Skeletal muscle tissue (tissue), 4 donors: ENCODE data around the gene ESR1. TPM values are rescaled to one million over a fixed set of nuclear protein-coding genes. Genes with fewer than 3 reads are reported as not detected.

Source experiments
- H3K27ac ChIP-seq: one replicate; pipeline ENCODE4 v1.7.0; 2013; ENCODE audit warnings: mild to moderate bottlenecking, low read depth, low read length, inconsistent platforms
- H3K27me3 ChIP-seq, 3 donors: one replicate each; pipeline ENCODE4 v1.7.0; 2013; ENCODE audit warnings: low read length in 3 of 3; ENCODE audit not compliant: control insufficient read depth in 3 of 3, insufficient read depth in 3 of 3
- H3K36me3 ChIP-seq, 3 donors: one replicate each; pipeline ENCODE4 v1.7.0; 2013; ENCODE audit warnings: low read length in 3 of 3; ENCODE audit not compliant: control insufficient read depth in 3 of 3, insufficient read depth in 3 of 3
- H3K4me1 ChIP-seq, 3 donors: one replicate each; pipeline ENCODE4 v1.7.0; 2013; ENCODE audit warnings: low read length in 3 of 3, mild to moderate bottlenecking in 3 of 3; ENCODE audit not compliant: control insufficient read depth in 3 of 3, insufficient read depth in 3 of 3
- H3K4me3 ChIP-seq, 3 donors: one replicate each; pipeline ENCODE4 v1.7.0; 2013; ENCODE audit warnings: low read length in 3 of 3
- H3K9ac ChIP-seq, 3 donors: one replicate each; pipeline ENCODE4 v1.7.0; 2013; ENCODE audit warnings: low read length in 3 of 3, mild to moderate bottlenecking in 3 of 3, moderate library complexity in 2 of 3, low read depth in 1 of 3
- H3K9me3 ChIP-seq, 3 donors: one replicate each; pipeline ENCODE4 v1.7.0; 2013; ENCODE audit warnings: low read length in 3 of 3; ENCODE audit not compliant: control insufficient read depth in 3 of 3
- total RNA-seq: library from RNA; depleted of rRNA; stranded (reverse); fragments of >200 nt; gene quantifications from one replicate; pipeline ENCODE4 v1.2.3, GENCODE V29; 2014
- donor health status: Osteomylitis.

The ESR1 gene
- total RNA-seq, result 1.0 TPM

- Histone ChIP-seq H3K27ac (peak within 1 kb of the TSS; percentile 88), H3K27me3 (peaks cover 0 to 2% (median 0%) of the 10 kb centered on the region in 3 donors)
Measured at GRCh38 chr6:151807513-151808370, at the start of gene ESR1. TSS of gene ESR1 (plus strand) at chr6:151807682. CDS start at chr6:151807913, 231 bp downstream.

GRCh38 chr6:151760486-151760885 lies 47.0 kb upstream of the ESR1 start:
- Histone ChIP-seq H3K4me1 (no peaks in the 10 kb centered on the region), H3K27me3 (no peaks in the 10 kb centered on the region), H3K36me3 (no peaks in the 10 kb centered on the region), H3K4me3 (no peak overlapping the region), H3K9ac (no peak overlapping the region), H3K9me3 (no peaks in the 10 kb centered on the region), H3K27ac (no peak overlapping the region)

More at GRCh38 chr6:151807513-151808370, at the start of gene ESR1:
- Histone ChIP-seq H3K9ac (peak within 1 kb of the TSS; percentile 79 to 83 (median 79)), H3K36me3 (no peaks in the 10 kb centered on the region), H3K9me3 (no peaks in the 10 kb centered on the region), H3K4me3 (peak within 1 kb of the TSS; percentile 71 to 76 (median 75)), H3K4me1 (peaks cover 18 to 21% (median 20%) of the 10 kb centered on the region in 3 donors)

- no peak overlapping the region for H3K27ac ChIP-seq
- no peak overlapping the region for H3K4me3 ChIP-seq
- H3K4me1 ChIP-seq, result no peaks in the 10 kb centered on the region
- H3K9ac ChIP-seq, result no peak overlapping the region
- no peaks in the 10 kb centered on the region for H3K9me3 ChIP-seq
- H3K36me3 ChIP-seq, result no peaks in the 10 kb centered on the region
- H3K27me3 ChIP-seq, result no peaks in the 10 kb centered on the region
Measured at GRCh38 chr6:151761851-151762250, 45.6 kb upstream of the ESR1 start.

- Histone ChIP-seq H3K36me3 (no peaks in the 10 kb centered on the region), H3K4me1 (no peaks in the 10 kb centered on the region), H3K9me3 (no peaks in the 10 kb centered on the region), H3K9ac (no peak overlapping the region), H3K27ac (no peak overlapping the region), H3K27me3 (no peaks in the 10 kb centered on the region), H3K4me3 (no peak overlapping the region)
Measured at GRCh38 chr6:151762817-151763216, 44.7 kb upstream of the ESR1 start.

- Histone ChIP-seq H3K9me3 (no peaks in the 10 kb centered on the region), H3K27me3 (no peaks in the 10 kb centered on the region), H3K4me1 (no peaks in the 10 kb centered on the region), H3K4me3 (no peak overlapping the region), H3K9ac (peak overlapping the region in 1 of 3 donors; percentile 47), H3K36me3 (no peaks in the 10 kb centered on the region), H3K27ac (peak overlapping the region; percentile 21)
Measured at GRCh38 chr6:151763303-151763702, 44.2 kb upstream of the ESR1 start.

- Histone ChIP-seq H3K36me3 (no peaks in the 10 kb centered on the region), H3K9me3 (no peaks in the 10 kb centered on the region), H3K27ac (peak overlapping the region; percentile 21), H3K4me3 (peak overlapping the region; percentile 23 to 30 (median 28)), H3K9ac (peak overlapping the region in 1 of 3 donors; percentile 47), H3K27me3 (no peaks in the 10 kb centered on the region), H3K4me1 (no peaks in the 10 kb centered on the region)
Measured at GRCh38 chr6:151763938-151764680, 43.4 kb upstream of the ESR1 start.

GRCh38 chr6:151765444-151765886 lies 42.0 kb upstream of the ESR1 start:
- Histone ChIP-seq H3K27ac (no peak overlapping the region), H3K27me3 (no peaks in the 10 kb centered on the region), H3K4me3 (no peak overlapping the region), H3K36me3 (no peaks in the 10 kb centered on the region), H3K4me1 (no peaks in the 10 kb centered on the region), H3K9ac (no peak overlapping the region), H3K9me3 (no peaks in the 10 kb centered on the region)

GRCh38 chr6:151772446-151772845 lies 35.0 kb upstream of the ESR1 start:
- Histone ChIP-seq H3K9me3 (no peaks in the 10 kb centered on the region), H3K4me1 (no peaks in the 10 kb centered on the region), H3K27ac (no peak overlapping the region), H3K27me3 (no peaks in the 10 kb centered on the region), H3K9ac (no peak overlapping the region), H3K4me3 (no peak overlapping the region), H3K36me3 (no peaks in the 10 kb centered on the region)

- no peak overlapping the region for H3K4me3 ChIP-seq
- H3K9ac ChIP-seq, result no peak overlapping the region
- no peaks in the 10 kb centered on the region for H3K27me3 ChIP-seq
- H3K4me1 ChIP-seq, result no peaks in the 10 kb centered on the region
- no peaks in the 10 kb centered on the region for H3K36me3 ChIP-seq
- no peak overlapping the region for H3K27ac ChIP-seq
- no peaks in the 10 kb centered on the region for H3K9me3 ChIP-seq
Measured at GRCh38 chr6:151773382-151773781, 34.1 kb upstream of the ESR1 start.

- Histone ChIP-seq H3K4me1 (no peaks in the 10 kb centered on the region), H3K9me3 (no peaks in the 10 kb centered on the region), H3K4me3 (no peak overlapping the region), H3K36me3 (no peaks in the 10 kb centered on the region), H3K27ac (no peak overlapping the region), H3K9ac (no peak overlapping the region), H3K27me3 (no peaks in the 10 kb centered on the region)
Measured at GRCh38 chr6:151782560-151782959, 24.9 kb upstream of the ESR1 start.
